Measurements from ENCODE around the gene HTR4. TPM values are rescaled to one million over a fixed set of nuclear protein-coding genes. Genes with fewer than 3 reads are reported as not detected.

HTR4 gene
- total RNA-seq, 2 donors from 2014 or later, result not detected

GRCh38 chr5:148606296-148606695 lies 48.0 kb downstream of the HTR4 start:
- no peak overlapping the region for H3K4me3 ChIP-seq (ENCODE audit: low read length)
- no peak for TF ChIP-seq CTCF (conservative IDR thresholded peaks at IDR 0.05)
- no peaks in the 10 kb centered on the region for H3K27me3 Mint-ChIP-seq (ENCODE audit: insufficient read depth)
- no peaks in the 10 kb centered on the region for H3K4me1 ChIP-seq (ENCODE audit: control insufficient read depth, insufficient read depth, low read length)
- H3K4me1 Mint-ChIP-seq, result no peaks in the 10 kb centered on the region
- H3K4me3 Mint-ChIP-seq, result no peak overlapping the region
- no peak overlapping the region for H3K27ac ChIP-seq (ENCODE audit: low read depth, low read length)
- no peaks in the 10 kb centered on the region for H3K27me3 ChIP-seq (ENCODE audit: control insufficient read depth, insufficient read depth, low read length, poor library complexity, severe bottlenecking)
- DNase-seq, result no peak
- H3K36me3 Mint-ChIP-seq (ENCODE audit: low read depth), result no peaks in the 10 kb centered on the region
- no peaks in the 10 kb centered on the region for H3K9me3 ChIP-seq (ENCODE audit: control insufficient read depth, low read length)
- no peak overlapping the region for H3K9ac ChIP-seq (ENCODE audit: extremely low read depth, low read length, poor library complexity, severe bottlenecking)
- no peak overlapping the region for H3K27ac Mint-ChIP-seq
- no peaks in the 10 kb centered on the region for H3K36me3 ChIP-seq (ENCODE audit: control insufficient read depth, insufficient read depth, low read length)
- H3K9me3 Mint-ChIP-seq, result no peaks in the 10 kb centered on the region

- Mint-ChIP-seq H3K36me3 (ENCODE audit: low read depth) (no peaks in the 10 kb centered on the region), H3K4me1 (no peaks in the 10 kb centered on the region), H3K27ac (no peak overlapping the region), H3K4me3 (no peak overlapping the region), H3K27me3 (ENCODE audit: insufficient read depth) (peaks cover 6% of the 10 kb centered on the region), H3K9me3 (peaks cover 14% of the 10 kb centered on the region)
- Histone ChIP-seq H3K27me3 (ENCODE audit: control insufficient read depth, insufficient read depth, low read length, poor library complexity, severe bottlenecking) (no peaks in the 10 kb centered on the region), H3K4me1 (ENCODE audit: control insufficient read depth, insufficient read depth, low read length) (no peaks in the 10 kb centered on the region), H3K9ac (ENCODE audit: extremely low read depth, low read length, poor library complexity, severe bottlenecking) (no peak overlapping the region), H3K36me3 (ENCODE audit: control insufficient read depth, insufficient read depth, low read length) (no peaks in the 10 kb centered on the region), H3K9me3 (ENCODE audit: control insufficient read depth, low read length) (peaks cover 11% of the 10 kb centered on the region), H3K4me3 (ENCODE audit: low read length) (no peak overlapping the region), H3K27ac (ENCODE audit: low read depth, low read length) (no peak overlapping the region)
- DNase-seq, result no peak
- no peak for TF ChIP-seq CTCF (conservative IDR thresholded peaks at IDR 0.05)
- WGBS, 2 experiments (ENCODE audit: insufficient coverage in 1 of 2, insufficient read length in 1 of 2), result no CpG with 5 or more reads among the region's 1 CpG
Observed at GRCh38 chr5:148599187-148599586, 55.1 kb downstream of the HTR4 start.

GRCh38 chr5:148595697-148596096 lies 58.6 kb downstream of the HTR4 start:
- Mint-ChIP-seq H3K36me3 (ENCODE audit: low read depth) (no peaks in the 10 kb centered on the region), H3K9me3 (peaks cover 14% of the 10 kb centered on the region), H3K4me3 (no peak overlapping the region), H3K4me1 (peaks cover 2% of the 10 kb centered on the region), H3K27me3 (ENCODE audit: insufficient read depth) (peaks cover 6% of the 10 kb centered on the region), H3K27ac (no peak overlapping the region)
- no peaks in the 10 kb centered on the region for H3K4me1 ChIP-seq (ENCODE audit: control insufficient read depth, insufficient read depth, low read length)
- no peaks in the 10 kb centered on the region for H3K36me3 ChIP-seq (ENCODE audit: control insufficient read depth, insufficient read depth, low read length)
- no peak overlapping the region for H3K4me3 ChIP-seq (ENCODE audit: low read length)
- no peak for DNase-seq
- TF ChIP-seq CTCF (conservative IDR thresholded peaks at IDR 0.05), result no peak
- WGBS, 2 experiments (ENCODE audit: insufficient coverage in 1 of 2, insufficient read length in 1 of 2), result 94 to 98% methylated on average over 4 to 5 of the region's 5 CpGs
- H3K27me3 ChIP-seq (ENCODE audit: control insufficient read depth, insufficient read depth, low read length, poor library complexity, severe bottlenecking), result no peaks in the 10 kb centered on the region
- H3K27ac ChIP-seq (ENCODE audit: low read depth, low read length), result no peak overlapping the region
- H3K9me3 ChIP-seq (ENCODE audit: control insufficient read depth, low read length), result peaks cover 11% of the 10 kb centered on the region
- H3K9ac ChIP-seq (ENCODE audit: extremely low read depth, low read length, poor library complexity, severe bottlenecking), result no peak overlapping the region

Measured in endodermal cell (in vitro differentiated cells).